ENCODE measurements around the gene ZNF576.
"Not testable (repeated sequence)": the region's sequence is repeated elsewhere in the genome, so short reads cannot be mapped to it uniquely, and the experiment has no call there.

The ZNF576 gene

GRCh38 chr19:43625918-43626579, 29.7 kb downstream of the ZNF576 start:
- in situ Hi-C loops (cut with MboI; ENCODE audit: low sequenced_read_pairs), result no loop called here

GRCh38 chr19:43626838-43627237, 30.4 kb downstream of the ZNF576 start:
- in situ Hi-C loops (cut with MboI; ENCODE audit: low sequenced_read_pairs), result no loop called here

- in situ Hi-C loops (cut with MboI; ENCODE audit: low sequenced_read_pairs), result no loop called here
Observed at GRCh38 chr19:43628646-43629326, 32.4 kb downstream of the ZNF576 start.

- in situ Hi-C loops (cut with MboI; ENCODE audit: low sequenced_read_pairs), result no loop called here
Observed at GRCh38 chr19:43631491-43631890, 35.1 kb downstream of the ZNF576 start.

GRCh38 chr19:43633520-43633919, 37.1 kb downstream of the ZNF576 start:
- in situ Hi-C loops (cut with MboI; ENCODE audit: low sequenced_read_pairs), result no loop called here

GRCh38 chr19:43634068-43634467, 37.7 kb downstream of the ZNF576 start:
- in situ Hi-C loops (cut with MboI; ENCODE audit: low sequenced_read_pairs), result no loop called here

GRCh38 chr19:43634506-43634871, 38.1 kb downstream of the ZNF576 start:
- in situ Hi-C loops (cut with MboI; ENCODE audit: low sequenced_read_pairs), result no loop called here

- in situ Hi-C loops (cut with MboI; ENCODE audit: low sequenced_read_pairs), result no loop called here
Observed at GRCh38 chr19:43634872-43635560, 38.6 kb downstream of the ZNF576 start.

GRCh38 chr19:43635561-43635940, 39.2 kb downstream of the ZNF576 start:
- in situ Hi-C loops (cut with MboI; ENCODE audit: low sequenced_read_pairs), result not testable (repeated sequence)

GRCh38 chr19:43636121-43636683, 39.8 kb downstream of the ZNF576 start:
- in situ Hi-C loops (cut with MboI; ENCODE audit: low sequenced_read_pairs), result no loop called here

- in situ Hi-C loops (cut with MboI; ENCODE audit: low sequenced_read_pairs), result no loop called here
Observed at GRCh38 chr19:43638214-43638994, 42.0 kb downstream of the ZNF576 start.

GRCh38 chr19:43638995-43639518, 42.7 kb downstream of the ZNF576 start:
- in situ Hi-C loops (cut with MboI; ENCODE audit: low sequenced_read_pairs), result no loop called here

- in situ Hi-C loops (cut with MboI; ENCODE audit: low sequenced_read_pairs), result no loop called here
Observed at GRCh38 chr19:43639519-43640423, 43.4 kb downstream of the ZNF576 start, which contains the start of gene CADM4. Gene CADM4 (minus strand): TSS chr19:43639850. CDS start chr19:43639790, 60 bp downstream.

- in situ Hi-C loops (cut with MboI; ENCODE audit: low sequenced_read_pairs), result no loop called here
Observed at GRCh38 chr19:43640424-43640757, 44.0 kb downstream of the ZNF576 start.

GRCh38 chr19:43641333-43641732, 44.9 kb downstream of the ZNF576 start:
- in situ Hi-C loops (cut with MboI; ENCODE audit: low sequenced_read_pairs), result no loop called here

- in situ Hi-C loops (cut with MboI; ENCODE audit: low sequenced_read_pairs), result no loop called here
Observed at GRCh38 chr19:43642531-43642930, 46.1 kb downstream of the ZNF576 start.

- in situ Hi-C loops (cut with MboI; ENCODE audit: low sequenced_read_pairs), result no loop called here
Observed at GRCh38 chr19:43643326-43643725, 46.9 kb downstream of the ZNF576 start.

- in situ Hi-C loops (cut with MboI; ENCODE audit: low sequenced_read_pairs), result no loop called here
Observed at GRCh38 chr19:43644181-43644580, 47.8 kb downstream of the ZNF576 start.

- in situ Hi-C loops (cut with MboI; ENCODE audit: low sequenced_read_pairs), result no loop called here
Observed at GRCh38 chr19:43648633-43649032, 52.2 kb downstream of the ZNF576 start.

- in situ Hi-C loops (cut with MboI; ENCODE audit: low sequenced_read_pairs), result no loop called here
Observed at GRCh38 chr19:43649514-43649913, 53.1 kb downstream of the ZNF576 start.

All from HL-60/S4 treated with phorbol 12-myristate 13-acetate at 8.2 ng/mL for 4 days and 3 days (cell line).